Measurements from ENCODE around the gene LDLRAP1. TPM values are rescaled to one million over a fixed set of nuclear protein-coding genes. Genes with fewer than 3 reads are reported as not detected.

Gene LDLRAP1
- total and polyA plus RNA-seq, 2 of the 4 experiments (the other 2 are of a cell fraction), result 4.5 to 14.4 TPM

DNA sequence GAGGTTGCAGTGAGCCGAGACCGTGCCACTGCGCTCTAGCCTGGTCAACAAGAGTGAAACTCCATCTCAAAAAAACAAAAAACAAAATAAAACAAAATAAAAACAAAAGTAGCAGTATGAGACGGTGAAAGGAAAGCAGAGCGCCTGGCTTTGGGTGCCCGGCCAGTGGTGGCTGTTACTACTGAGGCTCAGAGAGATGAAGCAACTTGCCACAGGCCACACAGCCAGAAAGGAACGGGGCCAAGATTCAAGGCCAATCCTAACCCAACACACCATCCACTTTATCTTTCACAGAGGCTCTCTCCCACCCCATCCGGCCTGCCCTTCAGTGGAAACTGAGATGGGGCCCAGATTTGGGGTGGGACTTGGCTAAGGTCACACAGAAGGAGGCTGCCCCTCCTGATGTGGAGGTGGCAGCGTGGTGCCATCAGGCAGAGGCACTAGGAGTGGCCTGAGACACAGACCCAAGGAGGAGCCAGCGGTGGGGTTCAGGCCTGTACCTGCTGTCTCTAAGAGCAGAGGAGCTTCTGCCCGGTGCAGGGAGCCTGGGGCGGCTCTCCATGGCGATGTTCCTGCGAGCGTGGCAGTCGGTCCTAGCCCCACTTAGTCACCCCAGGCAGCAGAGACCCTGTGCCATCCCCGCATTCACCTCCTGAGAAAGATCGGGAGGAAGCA is 33.2 kb downstream of the LDLRAP1 start:
- no peak overlapping the region for H2BK20ac ChIP-seq (ENCODE audit: low read depth, low read length)
- no peak overlapping the region for H2AK9ac ChIP-seq (replicated peaks; ENCODE audit: low read depth, low read length, poor library complexity)
- H2BK15ac ChIP-seq (ENCODE audit: low read depth, low read length), result no peak overlapping the region
- CTCF ChIA-PET, result interaction anchor here (0.6 kb wide), 1 partner anchor 14 kb away, joined by 3 read pairs; no protein-coding TSS in a partner anchor
- no peak overlapping the region for H3K14ac ChIP-seq (replicated peaks; ENCODE audit: low read depth, low read length)
- DNase-seq (no peak), ATAC-seq (ENCODE audit: low read depth) (no peak)
- no peak for TF ChIP-seq MAZ (IDR thresholded peaks at IDR 0.05; ENCODE audit: borderline replicate concordance, low read depth, low read length)
- TF ChIP-seq, protein P1, sequence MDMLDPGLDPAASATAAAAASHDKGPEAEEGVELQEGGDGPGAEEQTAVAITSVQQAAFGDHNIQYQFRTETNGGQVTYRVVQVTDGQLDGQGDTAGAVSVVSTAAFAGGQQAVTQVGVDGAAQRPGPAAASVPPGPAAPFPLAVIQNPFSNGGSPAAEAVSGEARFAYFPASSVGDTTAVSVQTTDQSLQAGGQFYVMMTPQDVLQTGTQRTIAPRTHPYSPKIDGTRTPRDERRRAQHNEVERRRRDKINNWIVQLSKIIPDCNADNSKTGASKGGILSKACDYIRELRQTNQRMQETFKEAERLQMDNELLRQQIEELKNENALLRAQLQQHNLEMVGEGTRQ (IDR thresholded peaks at IDR 0.05; ENCODE audit: low read depth, low read length), result no peak
- TF ChIP-seq RFX5 (IDR thresholded peaks at IDR 0.05; ENCODE audit: low read depth, low read length), result no peak
- no peak for TF ChIP-seq CEBPB (IDR thresholded peaks at IDR 0.05; ENCODE audit: low read depth, low read length)
- no peak for TF ChIP-seq MAFK (IDR thresholded peaks at IDR 0.05; ENCODE audit: low read depth, low read length)
- no peak overlapping the region for H2AK5ac ChIP-seq (ENCODE audit: low read depth, low read length)
- intact Hi-C loops (cut with micrococcal nuclease) (no loop called here), dilution Hi-C loops (cut with HindIII; ENCODE audit: low sequenced_read_pairs, unreplicated experiment) (no loop called here), in situ Hi-C loops (cut with MboI; ENCODE audit: low sequenced_read_pairs) (no loop called here)
- no peak overlapping the region for H3K4ac ChIP-seq (ENCODE audit: low read depth, low read length)
- no peak overlapping the region for H3K4me2 ChIP-seq (ENCODE audit: low read depth, low read length)
- no peaks in the 10 kb centered on the region for H4K20me1 ChIP-seq (ENCODE audit: insufficient read depth, low read length)
- no peak overlapping the region for H2AFZ ChIP-seq (replicated peaks; ENCODE audit: low read length, poor library complexity)
- H3K4me1 ChIP-seq (ENCODE audit: control insufficient read depth, insufficient read depth, low read length), result peaks cover 2% of the 10 kb centered on the region; the same call in 1 of the 2 replicates
- no peaks in the 10 kb centered on the region for H3K36me3 ChIP-seq (ENCODE audit: control insufficient read depth, insufficient read depth, low read length)
- H3K4me3 ChIP-seq (ENCODE audit: insufficient read depth, low read depth, low read length), result no peak overlapping the region
- no peaks in the 10 kb centered on the region for H3K9me3 ChIP-seq (ENCODE audit: control insufficient read depth, insufficient read depth, low read length)
- H3K27me3 ChIP-seq (ENCODE audit: control insufficient read depth, insufficient read depth, low read length), result peaks cover 3% of the 10 kb centered on the region
- no peak overlapping the region for H3K56ac ChIP-seq (ENCODE audit: extremely low read depth, insufficient read depth, low read length)
- H4K5ac ChIP-seq (ENCODE audit: low read depth, low read length), result no peak overlapping the region
- no peak overlapping the region for H3K27ac ChIP-seq (ENCODE audit: insufficient read depth, low read length)
- no peaks in the 10 kb centered on the region for H3K9me1 ChIP-seq (ENCODE audit: insufficient read depth, low read length)
- H3K79me1 ChIP-seq (ENCODE audit: low read depth in 1 of 2, low read length in 2 of 2), result no peaks in the 10 kb centered on the region
- no peak overlapping the region for H4K8ac ChIP-seq (ENCODE audit: low read depth in 2 of 2, low read length in 2 of 2)
- H2BK120ac ChIP-seq (ENCODE audit: low read depth, low read length), result no peak overlapping the region
- H3K23ac ChIP-seq (ENCODE audit: low read depth, low read length), result no peak overlapping the region
- POLR2A ChIA-PET (ENCODE audit: unreplicated experiment), result interaction anchor here (0.6 kb wide), 1 partner anchor 20 kb away, joined by 5 read pairs; no protein-coding TSS in a partner anchor
- H4K91ac ChIP-seq (ENCODE audit: insufficient read depth, low read depth, low read length), result no peak overlapping the region
- H3K18ac ChIP-seq (ENCODE audit: low read depth, low read length), result no peak overlapping the region
- no TSS peak for BruUV-seq (replicated peaks)
- no peak overlapping the region for H3K9ac ChIP-seq (ENCODE audit: low read depth, low read length)
- 85% methylated on average over 9 of the region's 18 CpGs; no CpG with 5 or more reads in 1 of the 2 experiments for WGBS, 2 experiments (ENCODE audit: extremely low coverage in 2 of 2, insufficient read length in 1 of 2)
- H2BK5ac ChIP-seq (ENCODE audit: low read depth, low read length, poor library complexity, severe bottlenecking), result no peak overlapping the region
